ENCODE results near the gene INO80D. TPM values are rescaled to one million over a fixed set of nuclear protein-coding genes. Genes with fewer than 3 reads are reported as not detected.

INO80D gene
- total RNA-seq, 4 donors from 2014 or later = 24.2 to 51.4 (median 32.5) TPM

- no peak for TF ChIP-seq CTCF (IDR thresholded peaks at IDR 0.05)
- Histone ChIP-seq H3K36me3 (peaks cover 21% of the 10 kb centered on the region), H3K4me1 (no peaks in the 10 kb centered on the region), H3K9me3 (no peaks in the 10 kb centered on the region), H3K4me3 (no peak overlapping the region), H3K27ac (no peak overlapping the region), H3K27me3 (no peaks in the 10 kb centered on the region)
- DNase-seq (ENCODE audit: low spot score in 2 of 2) = no peak
- WGBS = 94% methylated on average over 1 of the region's 1 CpG
These were observed 22.3 kb downstream of the INO80D start for GRCh38 chr2:206063635-206064034.

- Histone ChIP-seq H3K4me3 (no peak overlapping the region), H3K36me3 (peaks cover 21% of the 10 kb centered on the region), H3K4me1 (no peaks in the 10 kb centered on the region), H3K27me3 (no peaks in the 10 kb centered on the region), H3K9me3 (no peaks in the 10 kb centered on the region), H3K27ac (no peak overlapping the region)
- DNase-seq (ENCODE audit: low spot score in 2 of 2) = no peak
- 85% methylated on average over 7 of the region's 7 CpGs for WGBS
- TF ChIP-seq EP300 (IDR thresholded peaks at IDR 0.05) = no peak
- no peak for TF ChIP-seq CTCF (IDR thresholded peaks at IDR 0.05)
- TF ChIP-seq POLR2AphosphoS5 (IDR thresholded peaks at IDR 0.05) = no peak
- no peak for TF ChIP-seq POLR2A (IDR thresholded peaks at IDR 0.05)
These were observed 23.2 kb downstream of the INO80D start for GRCh38 chr2:206062724-206063123.

GRCh38 chr2:206056286-206056685 lies 29.7 kb downstream of the INO80D start:
- peaks cover 28% of the 10 kb centered on the region for H3K36me3 ChIP-seq
- TF ChIP-seq EP300 (IDR thresholded peaks at IDR 0.05) (no peak), POLR2AphosphoS5 (IDR thresholded peaks at IDR 0.05) (no peak), CTCF (IDR thresholded peaks at IDR 0.05) (no peak), POLR2A (IDR thresholded peaks at IDR 0.05) (no peak)
- no peaks in the 10 kb centered on the region for H3K9me3 ChIP-seq
- H3K27me3 ChIP-seq = no peaks in the 10 kb centered on the region
- WGBS = 92% methylated on average over 8 of the region's 8 CpGs
- DNase-seq (ENCODE audit: low spot score in 2 of 2) = no peak
- H3K4me1 ChIP-seq = no peaks in the 10 kb centered on the region
- H3K27ac ChIP-seq = no peak overlapping the region
- no peak overlapping the region for H3K4me3 ChIP-seq

- no peak for TF ChIP-seq POLR2A (IDR thresholded peaks at IDR 0.05)
- Histone ChIP-seq H3K9me3 (no peaks in the 10 kb centered on the region), H3K4me3 (no peak overlapping the region), H3K27ac (no peak overlapping the region), H3K27me3 (no peaks in the 10 kb centered on the region), H3K36me3 (peaks cover 18% of the 10 kb centered on the region), H3K4me1 (no peaks in the 10 kb centered on the region)
- no peak for DNase-seq (ENCODE audit: low spot score in 2 of 2)
- 74% methylated on average over 3 of the region's 3 CpGs for WGBS
These were observed 31.0 kb downstream of the INO80D start for GRCh38 chr2:206054952-206055351.

GRCh38 chr2:206051912-206052311 lies 34.1 kb downstream of the INO80D start:
- H3K4me3 ChIP-seq = no peak overlapping the region
- TF ChIP-seq CTCF (IDR thresholded peaks at IDR 0.05) = no peak
- TF ChIP-seq POLR2AphosphoS5 (IDR thresholded peaks at IDR 0.05) = no peak
- TF ChIP-seq POLR2A (IDR thresholded peaks at IDR 0.05) = no peak
- no peak for TF ChIP-seq EP300 (IDR thresholded peaks at IDR 0.05)
- H3K36me3 ChIP-seq = peaks cover 13% of the 10 kb centered on the region
- DNase-seq (ENCODE audit: low spot score in 2 of 2) = no peak
- 98% methylated on average over 6 of the region's 6 CpGs for WGBS
- H3K4me1 ChIP-seq = no peaks in the 10 kb centered on the region
- H3K27ac ChIP-seq = no peak overlapping the region
- no peaks in the 10 kb centered on the region for H3K9me3 ChIP-seq
- H3K27me3 ChIP-seq = no peaks in the 10 kb centered on the region

GRCh38 chr2:206049392-206049791 lies 36.6 kb downstream of the INO80D start:
- no peak for DNase-seq (ENCODE audit: low spot score in 2 of 2)
- peaks cover 13% of the 10 kb centered on the region for H3K36me3 ChIP-seq
- no peaks in the 10 kb centered on the region for H3K27me3 ChIP-seq
- no peaks in the 10 kb centered on the region for H3K9me3 ChIP-seq
- no peak overlapping the region for H3K27ac ChIP-seq
- no peaks in the 10 kb centered on the region for H3K4me1 ChIP-seq
- WGBS = 49% methylated on average over 1 of the region's 1 CpG
- H3K4me3 ChIP-seq = no peak overlapping the region
- no peak for TF ChIP-seq POLR2A (IDR thresholded peaks at IDR 0.05)
- TF ChIP-seq POLR2AphosphoS5 (IDR thresholded peaks at IDR 0.05) = no peak
- no peak for TF ChIP-seq CTCF (IDR thresholded peaks at IDR 0.05)
- TF ChIP-seq EP300 (IDR thresholded peaks at IDR 0.05) = no peak
